HepG2 (cell line): ENCODE data around the gene SWI5. TPM values are rescaled to one million over a fixed set of nuclear protein-coding genes. Genes with fewer than 3 reads are reported as not detected.

Experiments
- ARNT2 ChIP-seq: sonication (generic); formaldehyde crosslinking; IDR thresholded peaks from 2 replicates; pipeline ENCODE4 v1.8.0; 2022; ENCODE audit warnings: mild to moderate bottlenecking, low read depth, missing genetic modification reagents, moderate library complexity
- CCDC6 ChIP-seq: sonication (generic); formaldehyde crosslinking; IDR thresholded peaks from 2 replicates; pipeline ENCODE4 v1.8.1; 2022; ENCODE audit warnings: mild to moderate bottlenecking, missing genetic modification reagents, moderate library complexity
- DZIP1 ChIP-seq: sonication (generic); formaldehyde crosslinking; IDR thresholded peaks from 2 replicates; pipeline ENCODE4 v1.5.0; 2020; ENCODE audit warnings: mild to moderate bottlenecking, missing genetic modification reagents
- GABPA ChIP-seq, 2 experiments: IDR thresholded peaks; 2 replicates each; pipeline ENCODE4 v1.6.1; 2011 to 2016; ENCODE audit warnings: low read depth in 2 of 2, low read length in 1 of 2, missing biosample characterization in 1 of 2, missing genetic modification characterization in 1 of 2
- NFATC3 ChIP-seq: sonication (generic); formaldehyde crosslinking; IDR thresholded peaks from 2 replicates; pipeline ENCODE4 v1.5.1; 2020; ENCODE audit warnings: mild to moderate bottlenecking, missing genetic modification reagents
- PLSCR1 ChIP-seq: sonication (generic); formaldehyde crosslinking; IDR thresholded peaks from 2 replicates; pipeline ENCODE4 v1.5.0; 2020; ENCODE audit warnings: missing genetic modification reagents, mild to moderate bottlenecking, borderline replicate concordance
- RERE ChIP-seq: IDR thresholded peaks from 2 replicates; pipeline ENCODE4 v1.6.1; 2016; ENCODE audit warnings: low read depth, missing genetic modification reagents, missing compliant biosample characterization
- SCMH1 ChIP-seq: sonication (generic); formaldehyde crosslinking; IDR thresholded peaks from 2 replicates; pipeline ENCODE4 v1.9.0; 2021; ENCODE audit warnings: missing genetic modification reagents, mild to moderate bottlenecking, borderline replicate concordance
- SRSF9 ChIP-seq: fragments of 200-400 bp; formaldehyde crosslinking; IDR thresholded peaks from 2 replicates; pipeline ENCODE4 v1.6.1; 2018; ENCODE audit warnings: borderline replicate concordance, mild to moderate bottlenecking, low read depth, low read length; ENCODE audit not compliant: insufficient read depth, poor library complexity, severe bottlenecking
- ZNF431 ChIP-seq: sonication (generic); formaldehyde crosslinking; IDR thresholded peaks from 2 replicates; pipeline ENCODE4 v1.9.0; 2022; ENCODE audit warnings: missing genetic modification reagents, low read depth, mild to moderate bottlenecking, borderline replicate concordance
- ZNF572 ChIP-seq: sonication (generic); formaldehyde crosslinking; IDR thresholded peaks from 2 replicates; pipeline ENCODE4 v1.5.1; 2020; ENCODE audit warnings: mild to moderate bottlenecking, missing genetic modification reagents
- ZNF589 ChIP-seq: sonication (generic); formaldehyde crosslinking; conservative IDR thresholded peaks from 2 replicates; pipeline ENCODE4 v1.8.0; 2022; ENCODE audit warnings: mild to moderate bottlenecking, moderate library complexity, missing genetic modification reagents
- ZNF672 ChIP-seq: sonication (generic); formaldehyde crosslinking; IDR thresholded peaks from 2 replicates; pipeline ENCODE4 v1.8.1; 2022; ENCODE audit warnings: missing genetic modification reagents
- ZNF674 ChIP-seq: sonication (generic); formaldehyde crosslinking; IDR thresholded peaks from 2 replicates; pipeline ENCODE4 v1.5.0; 2020; ENCODE audit warnings: low read depth, mild to moderate bottlenecking, missing genetic modification reagents
- ZNF883 ChIP-seq: sonication (generic); formaldehyde crosslinking; IDR thresholded peaks from 2 replicates; pipeline ENCODE4 v1.5.1; 2020; ENCODE audit warnings: mild to moderate bottlenecking, missing genetic modification reagents; ENCODE audit errors: not compliant biosample characterization
- polyA plus RNA-seq, 8 experiments: library from polyadenylated mRNA; depleted of rRNA in 3 of 8; stranded (reverse) in 7 of 8; unstranded in 1 of 8; fragments of >200 nt; fragmentation: Illumina TruSeq in 4 of 8; extraction: Trizol in 4 of 8; gene quantifications; 2 replicates each; pipeline versions ENCODE4 v1.2.1 to v1.2.3, GENCODE V29; 2011 to 2016; ENCODE audit warnings: low read depth in 4 of 8, missing spikeins in 1 of 8, mixed read lengths in 1 of 8; ENCODE audit not compliant: insufficient read depth in 1 of 8
- total RNA-seq, 5 experiments: library from RNA; depleted of rRNA; stranded (reverse); fragments of >200 nt; fragmentation: Illumina TruSeq; extraction: Trizol; gene quantifications; 2 replicates each; pipeline ENCODE4 v1.2.3, GENCODE V29; 2016; ENCODE audit warnings: low read depth in 1 of 5
- TF ChIP-seq, protein P1 (sequence below): sonication (generic); formaldehyde crosslinking; IDR thresholded peaks from 2 replicates; pipeline ENCODE4 v1.9.0; 2021; ENCODE audit warnings: missing genetic modification reagents, mild to moderate bottlenecking, borderline replicate concordance
- TF ChIP-seq, protein P2 (sequence below): IDR thresholded peaks from 2 replicates; pipeline ENCODE4 v1.6.1; 2018; ENCODE audit warnings: missing genetic modification reagents, mild to moderate bottlenecking, missing compliant biosample characterization

Gene SWI5
- total and polyA plus RNA-seq, 2 of the 13 experiments (the other 11 are each of a cell fraction or from before 2014, with no cell fraction given) = 39.2 to 41.0 TPM

DNA sequence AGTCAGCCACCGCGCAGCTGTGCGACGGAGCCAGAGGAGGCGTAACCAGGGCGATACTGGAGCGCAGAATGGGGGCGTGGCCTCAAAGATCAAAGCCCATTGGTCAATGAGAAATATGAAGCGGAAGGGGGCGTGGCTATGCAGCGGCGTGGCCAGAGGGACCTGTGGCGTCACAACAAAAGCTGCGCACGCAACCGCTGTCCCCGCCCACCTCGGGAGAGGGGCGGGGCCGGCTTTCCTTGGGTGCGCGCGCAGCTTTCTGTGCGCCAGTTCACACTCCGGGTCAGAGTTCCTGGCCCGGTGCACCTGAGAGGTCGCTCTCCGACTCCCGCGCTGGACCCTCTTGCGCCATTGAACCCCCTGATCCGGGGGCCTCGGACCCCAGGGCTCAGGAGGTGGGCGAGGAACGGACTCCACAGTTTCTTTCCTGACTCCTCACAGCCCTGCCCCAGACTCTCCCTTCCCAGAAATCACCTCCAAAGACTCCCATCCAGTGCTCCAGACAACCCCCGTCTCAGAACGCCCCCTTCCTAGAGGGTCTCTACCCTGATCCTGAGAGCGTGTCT is at the start of gene SWI5 (continued):
- TF ChIP-seq RERE (CRISPR knock-in tag) (no peak), PLSCR1 (CRISPR knock-in tag) (no peak), GABPA (IDR thresholded peaks at IDR 0.05; ENCODE audit: low read depth, low read length) (peak; percentile 23; the same call in 1 of the 2 replicates), GABPA (CRISPR knock-in tag; IDR thresholded peaks at IDR 0.05; ENCODE audit: low read depth) (peak; percentile 77), ZNF883 (CRISPR knock-in tag) (no peak), ZNF431 (no peak), ZNF674 (CRISPR knock-in tag) (no peak), CCDC6 (CRISPR knock-in tag) (no peak; the same call in 1 of the 2 replicates), ZNF572 (CRISPR knock-in tag) (no peak), SCMH1 (CRISPR knock-in tag) (no peak), ZNF672 (CRISPR knock-in tag) (no peak), SRSF9 (no peak), DZIP1 (CRISPR knock-in tag) (peak; percentile 55; the same call in 1 of the 2 replicates), ZNF589 (CRISPR knock-in tag) (no peak), NFATC3 (CRISPR knock-in tag) (no peak), ARNT2 (CRISPR knock-in tag) (peak; percentile 63; the same call in 1 of the 2 replicates)
- TF ChIP-seq, protein P1, sequence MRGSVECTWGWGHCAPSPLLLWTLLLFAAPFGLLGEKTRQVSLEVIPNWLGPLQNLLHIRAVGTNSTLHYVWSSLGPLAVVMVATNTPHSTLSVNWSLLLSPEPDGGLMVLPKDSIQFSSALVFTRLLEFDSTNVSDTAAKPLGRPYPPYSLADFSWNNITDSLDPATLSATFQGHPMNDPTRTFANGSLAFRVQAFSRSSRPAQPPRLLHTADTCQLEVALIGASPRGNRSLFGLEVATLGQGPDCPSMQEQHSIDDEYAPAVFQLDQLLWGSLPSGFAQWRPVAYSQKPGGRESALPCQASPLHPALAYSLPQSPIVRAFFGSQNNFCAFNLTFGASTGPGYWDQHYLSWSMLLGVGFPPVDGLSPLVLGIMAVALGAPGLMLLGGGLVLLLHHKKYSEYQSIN = no peak
- TF ChIP-seq, protein P2, sequence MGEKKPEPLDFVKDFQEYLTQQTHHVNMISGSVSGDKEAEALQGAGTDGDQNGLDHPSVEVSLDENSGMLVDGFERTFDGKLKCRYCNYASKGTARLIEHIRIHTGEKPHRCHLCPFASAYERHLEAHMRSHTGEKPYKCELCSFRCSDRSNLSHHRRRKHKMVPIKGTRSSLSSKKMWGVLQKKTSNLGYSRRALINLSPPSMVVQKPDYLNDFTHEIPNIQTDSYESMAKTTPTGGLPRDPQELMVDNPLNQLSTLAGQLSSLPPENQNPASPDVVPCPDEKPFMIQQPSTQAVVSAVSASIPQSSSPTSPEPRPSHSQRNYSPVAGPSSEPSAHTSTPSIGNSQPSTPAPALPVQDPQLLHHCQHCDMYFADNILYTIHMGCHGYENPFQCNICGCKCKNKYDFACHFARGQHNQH (CRISPR knock-in tag) = peak; percentile 70; the same call in 1 of the 2 replicates
